CD8-positive, alpha-beta memory T cell (primary cell): ENCODE measurements around the gene PTGS2. TPM values are rescaled to one million over a fixed set of nuclear protein-coding genes. Genes with fewer than 3 reads are reported as not detected.
"Not testable (repeated sequence)": the region's sequence is repeated elsewhere in the genome, so short reads cannot be mapped to it uniquely, and the experiment has no call there.

Experiments
- CTCF ChIA-PET: fragments of 350-600 bp; sonication (Branson Sonifier 250); formaldehyde crosslinking; loops from one replicate; lab custom pipeline; 2021; ENCODE audit warnings: antibody characterized with exemption; lab: Charles Lee
- POLR2A ChIA-PET: fragments of 350-600 bp; sonication (Branson Sonifier 250); formaldehyde crosslinking; loops from one replicate; lab custom pipeline; 2021; ENCODE audit warnings: antibody characterized with exemption; lab: Charles Lee
- DNase-seq, 5 donors: peaks; one replicate each; pipeline versions ENCODE4 v3.0.0 to v3.0.0-alpha.2; 2020 to 2022; ENCODE audit warnings: mixed read lengths in 1 of 5
- H3K27ac ChIP-seq: one replicate; pipeline ENCODE4 v1.7.0; 2013; ENCODE audit warnings: low read depth, mild to moderate bottlenecking, low read length, moderate library complexity
- H3K27me3 ChIP-seq: 2 replicates; pipeline ENCODE4 v1.7.0; 2013; ENCODE audit warnings: low read length, mild to moderate bottlenecking; ENCODE audit not compliant: insufficient read depth, poor library complexity, severe bottlenecking
- H3K36me3 ChIP-seq: 2 replicates; pipeline ENCODE4 v1.7.0; 2013; ENCODE audit warnings: mild to moderate bottlenecking, low read length, moderate library complexity; ENCODE audit not compliant: insufficient read depth
- H3K4me1 ChIP-seq: 2 replicates; pipeline ENCODE4 v1.7.0; 2013; ENCODE audit warnings: mild to moderate bottlenecking, low read length, moderate library complexity; ENCODE audit not compliant: insufficient read depth
- H3K4me3 ChIP-seq: 2 replicates; pipeline ENCODE4 v1.7.0; 2013; ENCODE audit warnings: mild to moderate bottlenecking, low read length
- H3K9me3 ChIP-seq: 2 replicates; pipeline ENCODE4 v1.7.0; 2013; ENCODE audit warnings: mild to moderate bottlenecking, low read length
- H3K27ac Mint-ChIP-seq, 8 donors: one replicate each; pipeline ENCODE4 v1.8.0; 2020 to 2021; ENCODE audit warnings: mixed read lengths in 8 of 8, mild to moderate bottlenecking in 6 of 8, inconsistent platforms in 3 of 8, moderate library complexity in 3 of 8
- H3K27me3 Mint-ChIP-seq, 2 donors: one replicate each; pipeline ENCODE4 v1.8.0; 2020 to 2021; ENCODE audit warnings: mixed read lengths in 2 of 2, mild to moderate bottlenecking in 1 of 2, moderate library complexity in 1 of 2
- H3K36me3 Mint-ChIP-seq, 3 donors: one replicate each; pipeline ENCODE4 v1.8.0; 2020 to 2021; ENCODE audit warnings: mixed read lengths in 3 of 3, inconsistent platforms in 1 of 3, mild to moderate bottlenecking in 1 of 3
- H3K4me1 Mint-ChIP-seq, 3 donors: one replicate each; pipeline ENCODE4 v1.8.0; 2020 to 2021; ENCODE audit warnings: mixed read lengths in 3 of 3, inconsistent platforms in 1 of 3, mild to moderate bottlenecking in 1 of 3
- H3K4me3 Mint-ChIP-seq, 7 donors: one replicate each; pipeline ENCODE4 v1.8.0; 2020 to 2021; ENCODE audit warnings: mixed read lengths in 7 of 7, mild to moderate bottlenecking in 6 of 7, moderate library complexity in 4 of 7, inconsistent platforms in 2 of 7
- H3K9me3 Mint-ChIP-seq, 5 donors: one replicate each; pipeline ENCODE4 v1.8.0; 2020 to 2022; ENCODE audit warnings: mixed read lengths in 5 of 5, mild to moderate bottlenecking in 3 of 5, moderate library complexity in 2 of 5, inconsistent platforms in 1 of 5
- polyA plus RNA-seq: library from polyadenylated mRNA; unstranded; fragments of 300-500 nt; fragmentation: Illumina TruSeq; gene quantifications from one replicate; pipeline ENCODE4 v1.2.3, GENCODE V29; 2021
- total RNA-seq, 2 experiments: library from RNA; stranded (reverse); gene quantifications; one replicate each; pipeline ENCODE4 v1.2.3, GENCODE V29; 2021

The PTGS2 gene
- total and polyA plus RNA-seq, 3 experiments from 2014 or later, result 3.1 to 3.7 TPM; not detected in 1

DNA sequence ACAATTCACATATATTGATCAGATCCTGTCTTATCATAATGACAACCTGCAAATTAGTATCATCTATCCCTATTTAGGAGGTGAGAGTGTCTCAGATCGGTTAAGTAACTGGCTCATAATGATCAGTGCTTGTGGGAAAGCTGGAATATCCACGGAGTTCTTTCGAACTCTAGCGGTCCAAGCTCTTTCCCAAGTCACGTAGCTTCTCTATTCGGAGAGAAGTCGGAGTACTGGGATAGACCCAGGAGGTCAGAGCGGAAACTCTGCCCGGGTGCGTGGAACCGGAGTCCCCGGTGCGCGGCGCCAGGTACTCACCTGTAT is 339 bp downstream of the PTGS2 start:
- Mint-ChIP-seq H3K4me1 (peaks cover 8 to 18% (median 13%) of the 10 kb centered on the region in 3 donors), H3K27me3 (peaks cover 8 to 57% of the 10 kb centered on the region in 2 donors), H3K27ac (no peak overlapping the region), H3K36me3 (no peaks in the 10 kb centered on the region), H3K4me3 (peak overlapping the region in 3 of 7 donors; percentile 15 to 43 (median 41)), H3K9me3 (peaks cover 0 to 2% (median 1%) of the 10 kb centered on the region in 5 donors)
- Histone ChIP-seq H3K27ac (no peak overlapping the region), H3K4me3 (no peak overlapping the region), H3K27me3 (peaks cover 15% of the 10 kb centered on the region), H3K4me1 (no peaks in the 10 kb centered on the region), H3K9me3 (no peaks in the 10 kb centered on the region), H3K36me3 (no peaks in the 10 kb centered on the region)
- ChIA-PET POLR2A (no interaction called here), CTCF (no interaction called here)
- DNase-seq, result no peak

GRCh38 chr1:186678155-186678554 is 2.1 kb downstream of the PTGS2 start:
- peaks cover 8 to 18% (median 13%) of the 10 kb centered on the region in 3 donors for H3K4me1 Mint-ChIP-seq
- no peak overlapping the region for H3K27ac Mint-ChIP-seq
- DNase-seq, result no peak
- no peaks in the 10 kb centered on the region for H3K36me3 Mint-ChIP-seq
- H3K27ac ChIP-seq, result no peak overlapping the region
- ChIA-PET CTCF (no interaction called here), POLR2A (no interaction called here)
- peaks cover 0 to 2% (median 0%) of the 10 kb centered on the region in 5 donors for H3K9me3 Mint-ChIP-seq
- no peak overlapping the region for H3K4me3 Mint-ChIP-seq
- H3K4me1 ChIP-seq, result no peaks in the 10 kb centered on the region
- H3K4me3 ChIP-seq, result no peak overlapping the region
- H3K27me3 Mint-ChIP-seq, result peaks cover 8 to 48% of the 10 kb centered on the region in 2 donors
- H3K9me3 ChIP-seq, result no peaks in the 10 kb centered on the region
- H3K36me3 ChIP-seq, result no peaks in the 10 kb centered on the region
- H3K27me3 ChIP-seq, result peaks cover 15% of the 10 kb centered on the region

DNA sequence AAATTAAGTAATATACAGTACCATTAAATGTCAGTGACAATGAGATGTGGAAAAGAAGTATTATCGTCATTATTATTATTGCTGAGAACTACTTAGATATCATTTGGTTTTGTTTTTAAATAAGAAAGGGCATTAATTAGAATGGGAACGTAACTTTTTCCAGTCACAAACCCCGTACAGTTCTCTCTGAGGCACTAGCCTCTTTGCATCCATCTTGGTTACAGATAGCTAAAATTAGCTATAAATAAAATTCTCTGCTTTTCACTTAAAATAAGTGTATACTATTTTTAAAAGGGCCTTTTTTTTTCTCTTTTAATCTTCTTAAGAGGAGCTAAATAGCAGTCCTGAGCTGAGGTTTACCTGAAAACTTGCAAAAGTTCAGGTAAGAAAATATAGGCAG is 7.6 kb downstream of the PTGS2 start:
- Mint-ChIP-seq H3K4me3 (no peak overlapping the region), H3K27me3 (peaks cover 2 to 4% of the 10 kb centered on the region in 2 donors), H3K4me1 (no peaks in the 10 kb centered on the region), H3K9me3 (peaks cover 0 to 6% (median 2%) of the 10 kb centered on the region in 5 donors), H3K36me3 (no peaks in the 10 kb centered on the region), H3K27ac (no peak overlapping the region)
- CTCF ChIA-PET, result no interaction called here
- Histone ChIP-seq H3K36me3 (no peaks in the 10 kb centered on the region), H3K9me3 (no peaks in the 10 kb centered on the region), H3K4me3 (no peak overlapping the region), H3K4me1 (no peaks in the 10 kb centered on the region), H3K27ac (no peak overlapping the region), H3K27me3 (no peaks in the 10 kb centered on the region)
- no peak for DNase-seq
- POLR2A ChIA-PET, result no interaction called here

- Histone ChIP-seq H3K4me1 (no peaks in the 10 kb centered on the region), H3K36me3 (no peaks in the 10 kb centered on the region), H3K4me3 (no peak overlapping the region), H3K27ac (no peak overlapping the region), H3K27me3 (no peaks in the 10 kb centered on the region), H3K9me3 (no peaks in the 10 kb centered on the region)
- Mint-ChIP-seq H3K27me3 (peaks cover 0 to 2% of the 10 kb centered on the region in 2 donors), H3K36me3 (no peaks in the 10 kb centered on the region), H3K9me3 (peaks cover 0 to 6% (median 2%) of the 10 kb centered on the region in 5 donors), H3K27ac (no peak overlapping the region), H3K4me3 (no peak overlapping the region), H3K4me1 (no peaks in the 10 kb centered on the region)
- CTCF ChIA-PET, result no interaction called here
- no peak for DNase-seq
- POLR2A ChIA-PET, result no interaction called here
Observed at GRCh38 chr1:186672131-186672530, 8.1 kb downstream of the PTGS2 start.

DNA sequence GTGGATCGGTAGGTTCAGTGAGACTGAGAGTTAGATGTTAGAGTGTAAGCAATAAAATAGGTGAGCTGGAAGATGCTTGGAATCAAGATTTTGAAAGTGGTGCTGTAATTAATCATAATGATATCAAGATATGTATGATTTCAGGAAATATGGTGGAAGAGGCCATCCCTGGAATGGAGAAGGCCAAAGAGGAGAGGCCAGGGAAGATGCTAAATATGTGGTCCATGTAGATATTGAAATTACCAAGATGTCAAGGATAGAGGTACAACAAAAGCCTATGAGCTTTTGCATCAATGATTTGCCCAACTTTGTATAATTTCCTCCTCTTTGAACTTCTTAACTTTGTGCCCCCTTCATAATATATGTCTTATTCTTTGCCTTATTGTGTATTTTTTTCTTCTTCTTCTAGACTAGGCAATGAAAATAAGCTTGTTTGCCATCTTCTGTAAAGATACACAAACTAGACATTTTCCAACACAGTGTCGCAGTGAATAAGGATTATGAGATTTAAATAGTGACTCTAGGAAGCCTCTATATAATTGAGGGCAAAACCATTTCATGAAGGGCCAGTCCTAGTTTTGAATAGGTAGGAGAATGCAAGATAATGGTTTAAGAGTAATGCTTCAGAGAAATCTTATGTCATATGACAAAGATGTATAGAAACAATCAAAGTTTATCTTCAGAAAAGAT is 8.9 kb downstream of the PTGS2 start:
- Mint-ChIP-seq H3K9me3 (peaks cover 0 to 6% (median 2%) of the 10 kb centered on the region in 5 donors), H3K27ac (no peak overlapping the region), H3K36me3 (no peaks in the 10 kb centered on the region), H3K4me3 (no peak overlapping the region), H3K27me3 (peaks cover 0 to 2% of the 10 kb centered on the region in 2 donors), H3K4me1 (no peaks in the 10 kb centered on the region)
- Histone ChIP-seq H3K27ac (no peak overlapping the region), H3K27me3 (no peaks in the 10 kb centered on the region), H3K9me3 (no peaks in the 10 kb centered on the region), H3K4me3 (no peak overlapping the region), H3K4me1 (no peaks in the 10 kb centered on the region), H3K36me3 (no peaks in the 10 kb centered on the region)
- POLR2A ChIA-PET, result no interaction called here
- CTCF ChIA-PET, result no interaction called here
- no peak for DNase-seq

DNA sequence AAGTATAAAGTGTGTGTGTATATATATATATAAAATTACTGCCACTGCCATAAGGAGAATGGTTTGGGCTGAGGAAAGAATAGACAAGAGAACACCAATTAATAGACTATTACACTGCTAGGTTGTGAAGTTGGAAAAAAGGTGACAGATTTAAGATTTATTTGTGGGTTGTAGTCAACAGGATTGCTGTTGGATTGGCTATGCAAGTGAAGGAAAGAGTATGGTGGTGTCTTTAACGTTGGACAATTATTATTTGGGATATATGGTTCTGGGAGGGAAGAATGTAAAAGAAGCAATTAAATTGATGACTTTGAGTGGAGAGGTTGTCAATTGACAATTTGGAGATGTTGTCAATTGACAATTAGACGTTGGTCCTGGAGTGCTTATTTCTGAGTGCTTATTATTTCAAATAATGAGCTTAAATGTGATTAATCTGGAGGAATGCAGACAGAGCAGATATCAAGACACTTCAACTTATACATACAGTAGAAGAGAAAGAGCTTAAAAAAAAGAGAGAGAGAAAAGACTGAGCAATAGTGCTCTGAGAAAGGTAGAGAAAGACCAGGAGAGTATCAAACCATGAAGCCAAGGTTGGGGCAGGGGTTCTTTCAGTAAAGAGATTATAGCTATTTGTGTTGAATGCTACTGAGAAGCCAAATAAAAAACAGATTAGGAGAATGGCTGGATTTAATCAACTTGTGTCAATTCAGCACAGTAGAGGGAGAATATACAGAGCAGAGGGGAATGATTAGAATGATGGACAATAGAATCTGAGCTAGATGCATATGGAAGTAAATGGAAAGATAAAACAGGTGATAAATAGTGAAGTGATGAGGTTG is 9.7 kb downstream of the PTGS2 start:
- Histone ChIP-seq H3K4me1 (no peaks in the 10 kb centered on the region), H3K36me3 (no peaks in the 10 kb centered on the region), H3K4me3 (no peak overlapping the region), H3K9me3 (no peaks in the 10 kb centered on the region), H3K27me3 (no peaks in the 10 kb centered on the region), H3K27ac (no peak overlapping the region)
- Mint-ChIP-seq H3K4me1 (no peaks in the 10 kb centered on the region), H3K27ac (no peak overlapping the region), H3K36me3 (no peaks in the 10 kb centered on the region), H3K27me3 (peaks cover 0 to 2% of the 10 kb centered on the region in 2 donors), H3K4me3 (no peak overlapping the region), H3K9me3 (peaks cover 0 to 6% (median 2%) of the 10 kb centered on the region in 5 donors)
- ChIA-PET CTCF (no interaction called here), POLR2A (no interaction called here)
- no peak for DNase-seq

DNA sequence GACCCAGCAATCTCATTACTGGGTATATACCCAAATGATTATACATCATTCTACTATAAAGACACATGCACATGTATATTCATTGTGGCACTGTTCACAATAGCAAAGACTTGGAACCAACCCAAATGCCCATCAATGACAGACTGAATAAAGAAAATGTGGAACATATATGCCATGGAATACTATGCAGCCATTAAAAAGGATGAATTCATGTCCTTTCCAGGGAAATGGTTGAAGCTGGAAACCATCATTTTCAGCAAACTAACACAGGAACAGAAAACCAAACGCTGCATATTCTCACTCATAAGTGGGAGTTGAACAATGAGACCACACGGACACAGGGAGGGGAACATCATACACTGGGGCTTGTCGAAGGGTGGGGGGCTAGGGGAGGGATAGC is 10.4 kb downstream of the PTGS2 start:
- H3K4me1 ChIP-seq, CTCF ChIA-PET, H3K4me3 Mint-ChIP-seq, POLR2A ChIA-PET, H3K4me1 Mint-ChIP-seq, H3K27ac ChIP-seq, H3K36me3 ChIP-seq, H3K9me3 Mint-ChIP-seq, H3K27me3 Mint-ChIP-seq, H3K36me3 Mint-ChIP-seq, H3K4me3 ChIP-seq, H3K27me3 ChIP-seq, H3K9me3 ChIP-seq, H3K27ac Mint-ChIP-seq, DNase-seq: not testable (repeated sequence)

GRCh38 chr1:186664217-186664616 is 16.0 kb downstream of the PTGS2 start:
- H3K4me1 ChIP-seq, H3K36me3 Mint-ChIP-seq, H3K27me3 Mint-ChIP-seq, H3K9me3 Mint-ChIP-seq, DNase-seq, H3K27ac Mint-ChIP-seq, H3K9me3 ChIP-seq, H3K4me1 Mint-ChIP-seq, CTCF ChIA-PET, POLR2A ChIA-PET, H3K27me3 ChIP-seq, H3K27ac ChIP-seq, H3K4me3 Mint-ChIP-seq, H3K36me3 ChIP-seq, H3K4me3 ChIP-seq: not testable (repeated sequence)
